Vagina (tissue), 2 donors: ENCODE data around the gene ZNF248.

Experiments
- POLR2A ChIP-seq, 2 donors: fragments of 450-650 bp; IDR thresholded peaks; one replicate each; pipeline ENCODE4 v1.6.1; 2017; ENCODE audit warnings: antibody characterized with exemption in 2 of 2, mild to moderate bottlenecking in 2 of 2, moderate library complexity in 2 of 2
- POLR2AphosphoS5 ChIP-seq, 2 donors: sonication (generic); formaldehyde crosslinking; IDR thresholded peaks; one replicate each; pipeline ENCODE4 v1.9.0; 2017; ENCODE audit warnings: antibody characterized with exemption in 2 of 2, mild to moderate bottlenecking in 2 of 2, low read depth in 1 of 2; ENCODE audit not compliant: insufficient read depth in 1 of 2
- TF ChIP-seq, protein P1 (sequence below), 3 experiments: fragments of 450-650 bp in 2 of 3; fragments of 200-600 bp in 1 of 3; sonication (generic) in 1 of 3; IDR thresholded peaks; one replicate each; pipeline ENCODE4 v1.5.1; 2017 to 2019; ENCODE audit warnings: antibody characterized with exemption in 3 of 3, mild to moderate bottlenecking in 2 of 3, moderate library complexity in 2 of 3

- TF ChIP-seq POLR2A (IDR thresholded peaks at IDR 0.05) (no peak), POLR2AphosphoS5 (IDR thresholded peaks at IDR 0.05; ENCODE audit: insufficient read depth in 1 of 2, low read depth in 1 of 2) (no peak)
- TF ChIP-seq, protein P1, sequence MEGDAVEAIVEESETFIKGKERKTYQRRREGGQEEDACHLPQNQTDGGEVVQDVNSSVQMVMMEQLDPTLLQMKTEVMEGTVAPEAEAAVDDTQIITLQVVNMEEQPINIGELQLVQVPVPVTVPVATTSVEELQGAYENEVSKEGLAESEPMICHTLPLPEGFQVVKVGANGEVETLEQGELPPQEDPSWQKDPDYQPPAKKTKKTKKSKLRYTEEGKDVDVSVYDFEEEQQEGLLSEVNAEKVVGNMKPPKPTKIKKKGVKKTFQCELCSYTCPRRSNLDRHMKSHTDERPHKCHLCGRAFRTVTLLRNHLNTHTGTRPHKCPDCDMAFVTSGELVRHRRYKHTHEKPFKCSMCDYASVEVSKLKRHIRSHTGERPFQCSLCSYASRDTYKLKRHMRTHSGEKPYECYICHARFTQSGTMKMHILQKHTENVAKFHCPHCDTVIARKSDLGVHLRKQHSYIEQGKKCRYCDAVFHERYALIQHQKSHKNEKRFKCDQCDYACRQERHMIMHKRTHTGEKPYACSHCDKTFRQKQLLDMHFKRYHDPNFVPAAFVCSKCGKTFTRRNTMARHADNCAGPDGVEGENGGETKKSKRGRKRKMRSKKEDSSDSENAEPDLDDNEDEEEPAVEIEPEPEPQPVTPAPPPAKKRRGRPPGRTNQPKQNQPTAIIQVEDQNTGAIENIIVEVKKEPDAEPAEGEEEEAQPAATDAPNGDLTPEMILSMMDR (IDR thresholded peaks at IDR 0.05): no peak
Observed at GRCh38 chr10:37758074-37758473, 99.3 kb downstream of the ZNF248 start.
